WERI-Rb-1 (cell line): ENCODE results near the gene SCFD2.
A peak's percentile ranks its signal among the peaks of the same experiment; 100 is the strongest.

ENCODE experiments used
- DNase-seq: peaks from one replicate; pipeline ENCODE4 v3.0.0-alpha.2; 2020
- H3K27ac ChIP-seq: fragments of 250-450 bp; sonication (Bioruptor Pico); 2 replicates; pipeline ENCODE4 v1.5.1; 2020; ENCODE audit warnings: mild to moderate bottlenecking, moderate library complexity
- H3K27me3 ChIP-seq: fragments of 250-450 bp; sonication (Bioruptor Pico); 2 replicates; pipeline ENCODE4 v1.5.1; 2021; ENCODE audit warnings: mild to moderate bottlenecking, low read depth, moderate library complexity; ENCODE audit not compliant: insufficient read depth, severe bottlenecking
- H3K36me3 ChIP-seq: fragments of 250-450 bp; sonication (Bioruptor Pico); 2 replicates; pipeline ENCODE4 v1.5.1; 2020; ENCODE audit warnings: mild to moderate bottlenecking, moderate library complexity
- H3K4me3 ChIP-seq: 2 replicates; pipeline ENCODE4 v1.5.1; 2011; ENCODE audit warnings: low read depth, mild to moderate bottlenecking, control low read depth, low read length
- H3K9me3 ChIP-seq: fragments of 250-450 bp; sonication (Bioruptor Pico); 2 replicates; pipeline ENCODE4 v1.5.1; 2021; ENCODE audit warnings: mild to moderate bottlenecking, moderate library complexity; ENCODE audit not compliant: severe bottlenecking
- TF ChIP-seq, protein P1 (sequence below): IDR thresholded peaks from 2 replicates; pipeline ENCODE4 v1.5.1; 2011; ENCODE audit warnings: low read depth, mild to moderate bottlenecking, control low read depth, inconsistent platforms, low read length

SCFD2 gene

DNA sequence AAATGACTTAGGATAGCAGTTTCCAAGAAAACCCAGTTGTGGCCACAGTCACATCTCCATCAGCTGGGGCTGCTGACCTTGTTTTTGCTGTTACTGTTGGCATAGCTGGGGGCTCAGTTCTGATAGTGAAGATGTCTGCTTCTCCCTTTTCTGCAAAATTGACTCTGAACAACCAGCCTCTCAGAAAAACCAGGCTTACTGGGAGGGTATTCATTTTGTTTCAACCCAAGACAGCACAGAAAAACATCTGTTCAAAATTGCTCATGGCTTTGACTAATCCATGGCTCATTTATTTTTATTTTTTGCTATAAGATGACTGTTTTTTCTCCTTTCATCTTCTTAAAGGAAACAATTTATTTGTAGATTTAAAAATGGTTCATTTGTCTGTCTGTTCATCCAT, 450.7 kb downstream of the SCFD2 start:
- no peak overlapping the region for H3K27ac ChIP-seq
- H3K36me3 ChIP-seq, result no peaks in the 10 kb centered on the region
- H3K9me3 ChIP-seq, result no peaks in the 10 kb centered on the region
- H3K27me3 ChIP-seq, result no peaks in the 10 kb centered on the region
- no peak for DNase-seq
- H3K4me3 ChIP-seq, result no peak overlapping the region
- TF ChIP-seq, protein P1, sequence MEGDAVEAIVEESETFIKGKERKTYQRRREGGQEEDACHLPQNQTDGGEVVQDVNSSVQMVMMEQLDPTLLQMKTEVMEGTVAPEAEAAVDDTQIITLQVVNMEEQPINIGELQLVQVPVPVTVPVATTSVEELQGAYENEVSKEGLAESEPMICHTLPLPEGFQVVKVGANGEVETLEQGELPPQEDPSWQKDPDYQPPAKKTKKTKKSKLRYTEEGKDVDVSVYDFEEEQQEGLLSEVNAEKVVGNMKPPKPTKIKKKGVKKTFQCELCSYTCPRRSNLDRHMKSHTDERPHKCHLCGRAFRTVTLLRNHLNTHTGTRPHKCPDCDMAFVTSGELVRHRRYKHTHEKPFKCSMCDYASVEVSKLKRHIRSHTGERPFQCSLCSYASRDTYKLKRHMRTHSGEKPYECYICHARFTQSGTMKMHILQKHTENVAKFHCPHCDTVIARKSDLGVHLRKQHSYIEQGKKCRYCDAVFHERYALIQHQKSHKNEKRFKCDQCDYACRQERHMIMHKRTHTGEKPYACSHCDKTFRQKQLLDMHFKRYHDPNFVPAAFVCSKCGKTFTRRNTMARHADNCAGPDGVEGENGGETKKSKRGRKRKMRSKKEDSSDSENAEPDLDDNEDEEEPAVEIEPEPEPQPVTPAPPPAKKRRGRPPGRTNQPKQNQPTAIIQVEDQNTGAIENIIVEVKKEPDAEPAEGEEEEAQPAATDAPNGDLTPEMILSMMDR, result no peak

DNA sequence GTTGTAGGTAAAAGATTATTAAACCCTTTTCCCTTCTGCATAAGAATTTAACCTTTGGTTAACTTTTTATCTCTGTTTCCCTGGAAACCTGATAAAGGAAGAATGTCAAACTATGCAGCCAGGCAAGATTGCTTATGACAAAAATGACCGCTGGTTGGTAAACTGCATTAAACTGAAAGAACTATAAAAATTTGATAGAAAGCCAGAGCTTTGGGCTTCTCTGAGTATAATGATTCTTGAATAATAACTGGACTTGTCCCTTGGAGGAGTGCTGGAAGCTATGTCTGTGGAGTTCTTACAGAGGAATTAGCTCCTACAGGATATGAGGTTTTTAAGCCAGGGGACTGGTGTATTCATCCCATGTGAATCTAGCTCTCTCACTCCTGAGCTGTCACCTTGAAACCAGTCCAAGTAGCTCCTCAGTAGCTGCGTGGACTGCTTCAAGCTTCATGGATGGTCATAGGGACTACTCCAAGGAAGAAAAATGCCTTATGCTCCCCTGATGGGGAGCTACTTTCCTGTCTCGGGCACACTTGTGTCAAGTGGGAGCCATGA, 451.7 kb downstream of the SCFD2 start:
- no peaks in the 10 kb centered on the region for H3K27me3 ChIP-seq
- DNase-seq, result no peak
- no peak overlapping the region for H3K4me3 ChIP-seq
- no peak overlapping the region for H3K27ac ChIP-seq
- no peaks in the 10 kb centered on the region for H3K36me3 ChIP-seq
- H3K9me3 ChIP-seq, result no peaks in the 10 kb centered on the region
- TF ChIP-seq, protein P1, result no peak

GRCh38 chr4:52912608-52913007, 453.3 kb downstream of the SCFD2 start:
- TF ChIP-seq, protein P1, result no peak
- Histone ChIP-seq H3K36me3 (no peaks in the 10 kb centered on the region), H3K27ac (no peak overlapping the region), H3K4me3 (no peak overlapping the region), H3K27me3 (no peaks in the 10 kb centered on the region), H3K9me3 (no peaks in the 10 kb centered on the region)
- DNase-seq, result no peak

DNA sequence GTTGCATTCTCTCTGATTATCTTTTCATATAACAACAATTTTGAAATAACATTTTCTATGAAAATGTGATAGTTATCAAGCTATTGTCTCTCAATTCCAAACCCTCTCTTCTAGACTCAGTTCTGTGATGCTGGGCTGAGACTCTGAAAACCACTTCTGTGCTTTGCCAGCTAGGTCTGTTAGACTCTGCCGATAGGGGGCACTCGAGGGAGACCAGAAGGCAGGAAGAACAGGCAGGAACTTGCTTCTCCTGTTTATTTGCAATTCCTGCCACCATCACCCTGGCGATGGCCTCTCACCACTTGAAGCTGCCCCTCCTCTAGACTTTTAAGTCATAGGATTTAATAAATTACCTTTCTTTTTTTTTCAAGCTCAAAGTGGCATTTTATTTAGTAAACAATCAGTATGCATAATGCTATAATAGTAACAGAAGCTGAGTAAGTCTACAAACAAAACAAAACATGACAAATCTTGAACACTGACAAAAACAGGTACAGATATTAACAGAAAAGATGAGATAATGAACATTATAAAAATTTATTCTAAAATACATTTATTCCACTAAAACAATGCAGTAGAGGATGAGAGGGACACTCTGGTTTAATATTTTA, 454.1 kb downstream of the SCFD2 start:
- TF ChIP-seq, protein P1, result peak; percentile 83
- H3K36me3 ChIP-seq, result no peaks in the 10 kb centered on the region

GRCh38 chr4:52910115-52910514, 455.7 kb downstream of the SCFD2 start:
- H3K4me3 ChIP-seq, result no peak overlapping the region
- no peak overlapping the region for H3K27ac ChIP-seq
- TF ChIP-seq, protein P1, result no peak
- no peaks in the 10 kb centered on the region for H3K36me3 ChIP-seq
- no peak for DNase-seq
- H3K27me3 ChIP-seq, result no peaks in the 10 kb centered on the region
- no peaks in the 10 kb centered on the region for H3K9me3 ChIP-seq

More for the DNA sequence above, 454.1 kb downstream of the SCFD2 start:
- Histone ChIP-seq H3K4me3 (no peak overlapping the region), H3K27ac (no peak overlapping the region), H3K9me3 (no peaks in the 10 kb centered on the region), H3K27me3 (no peaks in the 10 kb centered on the region)
- peak; percentile 87 for DNase-seq

- H3K36me3 ChIP-seq, result no peaks in the 10 kb centered on the region
- H3K4me3 ChIP-seq, result no peak overlapping the region
- no peaks in the 10 kb centered on the region for H3K27me3 ChIP-seq
- no peaks in the 10 kb centered on the region for H3K9me3 ChIP-seq
- no peak overlapping the region for H3K27ac ChIP-seq
- no peak for DNase-seq
- TF ChIP-seq, protein P1, result no peak
Measured at GRCh38 chr4:52907510-52907909, 458.4 kb downstream of the SCFD2 start.
